Endothelial cell (in vitro differentiated cells): ENCODE data around the gene MYO16. TPM values are rescaled to one million over a fixed set of nuclear protein-coding genes. Genes with fewer than 3 reads are reported as not detected.

Source experiments
- DNase-seq: peaks from one replicate; pipeline ENCODE4 v3.0.0; 2021; ENCODE audit warnings: low spot score
- H3K27ac Mint-ChIP-seq: one replicate; pipeline ENCODE4 v1.8.0; 2021; ENCODE audit warnings: mixed read lengths, inconsistent platforms; ENCODE audit not compliant: unreplicated experiment
- H3K27me3 Mint-ChIP-seq: one replicate; pipeline ENCODE4 v1.8.0; 2021; ENCODE audit warnings: mild to moderate bottlenecking, moderate library complexity, mixed read lengths, inconsistent platforms; ENCODE audit not compliant: unreplicated experiment
- H3K36me3 Mint-ChIP-seq: one replicate; pipeline ENCODE4 v1.8.0; 2021; ENCODE audit warnings: mild to moderate bottlenecking, low read depth, mixed read lengths, inconsistent platforms; ENCODE audit not compliant: unreplicated experiment
- H3K4me1 Mint-ChIP-seq: one replicate; pipeline ENCODE4 v1.8.0; 2021; ENCODE audit warnings: mild to moderate bottlenecking, mixed read lengths, inconsistent platforms; ENCODE audit not compliant: unreplicated experiment
- H3K4me3 Mint-ChIP-seq: one replicate; pipeline ENCODE4 v1.8.0; 2021; ENCODE audit warnings: mild to moderate bottlenecking, mixed read lengths, inconsistent platforms; ENCODE audit not compliant: unreplicated experiment
- H3K9me3 Mint-ChIP-seq: one replicate; pipeline ENCODE4 v1.8.0; 2021; ENCODE audit warnings: mixed read lengths, inconsistent platforms; ENCODE audit not compliant: unreplicated experiment
- total RNA-seq: library from RNA; stranded (reverse); fragmentation: NEBNext Ultra II Directional; extraction: Animal tissue kit (Norgen Biotek cat#: 25700); gene quantifications from one replicate; pipeline ENCODE4 v1.2.1, GENCODE V29; 2021; ENCODE audit not compliant: unreplicated experiment
- TF ChIP-seq, protein P1 (sequence below): fragments of 200-600 bp; sonication (generic); IDR thresholded peaks from one replicate; pipeline ENCODE4 v1.5.0; 2021; ENCODE audit warnings: antibody characterized with exemption; ENCODE audit not compliant: unreplicated experiment

Gene MYO16
- total RNA-seq, 1 donor from 2014 or later, result 1.4 TPM

DNA sequence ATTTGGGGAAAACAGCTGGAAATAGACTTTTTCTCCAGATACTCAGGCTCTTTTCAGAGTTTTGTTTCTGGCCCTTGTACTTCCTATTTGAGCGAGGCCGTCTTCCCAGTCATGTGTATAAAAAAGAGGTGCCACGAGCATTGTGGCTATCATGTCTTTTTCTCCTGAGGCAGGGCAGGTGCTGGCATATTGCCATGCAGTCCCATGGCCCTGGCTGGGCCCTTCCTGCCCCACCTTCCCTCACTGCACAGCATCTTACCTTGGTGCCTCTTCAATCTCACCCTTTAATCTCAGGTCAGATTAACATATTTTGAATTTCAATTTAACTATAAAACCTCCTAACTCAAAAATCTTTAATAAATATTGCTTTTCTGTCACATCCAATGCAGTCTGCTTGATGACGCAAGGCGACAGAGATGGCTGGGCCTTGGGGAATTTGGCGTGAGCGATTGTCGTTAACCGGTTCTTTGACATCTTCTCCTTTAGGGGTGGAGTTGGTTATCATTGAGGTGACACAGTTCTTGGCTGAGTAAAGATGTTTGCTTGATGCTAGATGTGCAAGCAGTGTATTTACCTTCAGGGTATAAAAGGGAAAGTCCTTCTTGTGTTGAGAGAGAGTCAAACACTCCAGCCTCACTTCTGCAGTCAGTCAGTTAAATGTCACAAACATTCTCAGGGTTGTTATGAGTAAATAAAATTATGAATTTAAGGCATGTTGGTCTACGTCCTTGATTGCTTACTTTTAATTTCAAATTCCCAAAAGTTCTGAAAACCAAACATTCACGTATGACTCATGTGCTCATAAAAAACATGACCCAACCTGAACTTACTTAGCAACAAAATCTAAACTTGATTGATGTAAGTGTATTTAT, 289.9 kb downstream of the MYO16 start:
- Mint-ChIP-seq H3K4me1 (peaks cover 2% of the 10 kb centered on the region), H3K27ac (no peak overlapping the region), H3K9me3 (no peaks in the 10 kb centered on the region), H3K27me3 (peaks cover 1% of the 10 kb centered on the region), H3K36me3 (no peaks in the 10 kb centered on the region), H3K4me3 (no peak overlapping the region)
- no peak for DNase-seq
- TF ChIP-seq, protein P1, sequence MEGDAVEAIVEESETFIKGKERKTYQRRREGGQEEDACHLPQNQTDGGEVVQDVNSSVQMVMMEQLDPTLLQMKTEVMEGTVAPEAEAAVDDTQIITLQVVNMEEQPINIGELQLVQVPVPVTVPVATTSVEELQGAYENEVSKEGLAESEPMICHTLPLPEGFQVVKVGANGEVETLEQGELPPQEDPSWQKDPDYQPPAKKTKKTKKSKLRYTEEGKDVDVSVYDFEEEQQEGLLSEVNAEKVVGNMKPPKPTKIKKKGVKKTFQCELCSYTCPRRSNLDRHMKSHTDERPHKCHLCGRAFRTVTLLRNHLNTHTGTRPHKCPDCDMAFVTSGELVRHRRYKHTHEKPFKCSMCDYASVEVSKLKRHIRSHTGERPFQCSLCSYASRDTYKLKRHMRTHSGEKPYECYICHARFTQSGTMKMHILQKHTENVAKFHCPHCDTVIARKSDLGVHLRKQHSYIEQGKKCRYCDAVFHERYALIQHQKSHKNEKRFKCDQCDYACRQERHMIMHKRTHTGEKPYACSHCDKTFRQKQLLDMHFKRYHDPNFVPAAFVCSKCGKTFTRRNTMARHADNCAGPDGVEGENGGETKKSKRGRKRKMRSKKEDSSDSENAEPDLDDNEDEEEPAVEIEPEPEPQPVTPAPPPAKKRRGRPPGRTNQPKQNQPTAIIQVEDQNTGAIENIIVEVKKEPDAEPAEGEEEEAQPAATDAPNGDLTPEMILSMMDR, result no peak

- Mint-ChIP-seq H3K36me3 (no peaks in the 10 kb centered on the region), H3K4me3 (no peak overlapping the region), H3K4me1 (peaks cover 1% of the 10 kb centered on the region), H3K27me3 (peaks cover 1% of the 10 kb centered on the region), H3K9me3 (no peaks in the 10 kb centered on the region), H3K27ac (no peak overlapping the region)
- DNase-seq, result no peak
- TF ChIP-seq, protein P1, result no peak
These were observed 290.7 kb downstream of the MYO16 start for GRCh38 chr13:108920137-108920536.

- TF ChIP-seq, protein P1, result no peak
These were observed 291.8 kb downstream of the MYO16 start for GRCh38 chr13:108921238-108921637.

DNA sequence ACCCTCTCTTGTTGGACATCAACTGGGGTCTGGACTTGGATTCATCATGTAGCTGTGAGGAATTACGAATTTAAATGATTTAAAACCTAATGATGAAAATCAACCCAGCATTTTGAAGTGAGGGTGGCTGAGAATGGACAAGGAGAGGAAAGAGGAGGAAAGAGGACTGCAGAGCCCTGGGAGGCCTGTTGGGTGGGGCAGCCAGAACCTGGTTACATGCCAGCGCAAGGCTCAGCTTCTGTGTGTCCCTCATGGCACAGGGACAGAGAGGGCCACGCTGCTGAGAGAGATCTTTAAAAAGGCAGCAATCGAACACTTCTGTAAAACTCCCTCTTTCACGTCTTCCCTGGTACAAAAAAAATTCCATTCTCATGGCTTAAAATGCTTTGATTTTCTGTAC, 292.7 kb downstream of the MYO16 start:
- Mint-ChIP-seq H3K9me3 (no peaks in the 10 kb centered on the region), H3K27me3 (peaks cover 1% of the 10 kb centered on the region), H3K4me1 (no peaks in the 10 kb centered on the region), H3K27ac (no peak overlapping the region), H3K36me3 (no peaks in the 10 kb centered on the region), H3K4me3 (no peak overlapping the region)
- TF ChIP-seq, protein P1, result no peak
- no peak for DNase-seq

More at GRCh38 chr13:108921238-108921637, 291.8 kb downstream of the MYO16 start:
- Mint-ChIP-seq H3K4me3 (no peak overlapping the region), H3K9me3 (no peaks in the 10 kb centered on the region), H3K27ac (no peak overlapping the region), H3K36me3 (no peaks in the 10 kb centered on the region), H3K27me3 (peaks cover 1% of the 10 kb centered on the region), H3K4me1 (no peaks in the 10 kb centered on the region)
- DNase-seq, result no peak

- Mint-ChIP-seq H3K9me3 (no peaks in the 10 kb centered on the region), H3K4me3 (no peak overlapping the region), H3K36me3 (no peaks in the 10 kb centered on the region), H3K4me1 (no peaks in the 10 kb centered on the region), H3K27ac (no peak overlapping the region), H3K27me3 (peaks cover 1% of the 10 kb centered on the region)
- DNase-seq, result no peak
- TF ChIP-seq, protein P1, result no peak
These were observed 294.1 kb downstream of the MYO16 start for GRCh38 chr13:108923386-108924047.
